Osteoblast (primary cell): ENCODE results near the gene PRSS27. TPM values are rescaled to one million over a fixed set of nuclear protein-coding genes. Genes with fewer than 3 reads are reported as not detected.

Experiments used
- DNase-seq: peaks from one replicate; pipeline ENCODE4 v3.0.0; 2011; ENCODE audit warnings: low spot score, mixed read lengths; ENCODE audit not compliant: insufficient read length; ENCODE audit errors: missing footprints
- H2AFZ ChIP-seq: 2 replicates; pipeline ENCODE4 v1.6.0; 2011; ENCODE audit warnings: mild to moderate bottlenecking, low read length
- H3K27ac ChIP-seq: 2 replicates; pipeline ENCODE4 v1.5.1; 2011; ENCODE audit warnings: mild to moderate bottlenecking, low read depth, low read length, moderate library complexity
- H3K27me3 ChIP-seq: 2 replicates; pipeline ENCODE4 v1.6.0; 2012; ENCODE audit warnings: mild to moderate bottlenecking, control low read depth, inconsistent platforms, low read length, moderate library complexity; ENCODE audit not compliant: insufficient read depth
- H3K36me3 ChIP-seq: 2 replicates; pipeline ENCODE4 v1.5.1; 2011; ENCODE audit warnings: mild to moderate bottlenecking, low read length, control low read depth, moderate library complexity; ENCODE audit not compliant: insufficient read depth
- H3K4me1 ChIP-seq: 2 replicates; pipeline ENCODE4 v1.5.1; 2011; ENCODE audit warnings: mild to moderate bottlenecking, low read length, control low read depth, moderate library complexity; ENCODE audit not compliant: insufficient read depth
- H3K4me2 ChIP-seq: 2 replicates; pipeline ENCODE4 v1.6.0; 2011; ENCODE audit warnings: mild to moderate bottlenecking, low read length; ENCODE audit not compliant: insufficient read depth
- H3K4me3 ChIP-seq: fragments of 200-600 bp; sonication (generic); 3 replicates; pipeline ENCODE4 v1.5.1; 2012; ENCODE audit warnings: mild to moderate bottlenecking, low read length, inconsistent platforms; ENCODE audit not compliant: insufficient read depth
- H3K79me2 ChIP-seq: 2 replicates; pipeline ENCODE4 v1.6.0; 2012; ENCODE audit warnings: mild to moderate bottlenecking, low read length, control low read depth, inconsistent platforms; ENCODE audit not compliant: insufficient read depth
- H3K9me3 ChIP-seq: 2 replicates; pipeline ENCODE4 v1.5.1; 2011; ENCODE audit warnings: low read depth, low read length, control low read depth
- H4K20me1 ChIP-seq: 2 replicates; pipeline ENCODE4 v1.6.0; 2012; ENCODE audit warnings: mild to moderate bottlenecking, low read length, control low read depth; ENCODE audit not compliant: insufficient read depth
- total RNA-seq: library from RNA; depleted of rRNA; stranded (reverse); fragments of >200 nt; gene quantifications from 2 replicates; pipeline ENCODE4 v1.2.3, GENCODE V29; 2012
- TF ChIP-seq, protein P1 (sequence below): IDR thresholded peaks from 2 replicates; pipeline ENCODE4 v1.5.1; 2011; ENCODE audit warnings: mild to moderate bottlenecking, low read depth, low read length, moderate library complexity; ENCODE audit errors: extremely low read depth

PRSS27 gene
- total RNA-seq, 1 donor: 2.5 TPM

DNA sequence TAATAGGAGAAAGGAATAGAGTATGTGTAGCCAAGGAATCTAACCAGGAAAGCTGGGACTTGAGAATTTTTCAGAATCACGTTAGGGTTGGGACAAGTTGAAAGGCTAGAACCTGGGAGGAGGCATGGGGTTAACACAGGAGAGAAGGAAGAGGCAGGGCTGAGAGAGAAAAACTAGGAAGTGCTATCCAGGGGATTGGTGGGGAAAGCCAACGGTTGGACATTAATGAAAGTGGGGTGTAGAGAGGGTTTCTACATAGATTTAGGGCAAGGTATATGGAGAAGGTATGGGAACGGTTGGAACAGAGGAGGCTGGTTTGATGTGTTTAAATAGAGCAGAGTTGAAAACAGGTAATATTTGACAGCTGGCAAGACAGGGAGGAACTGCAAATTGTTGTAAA is 35.1 kb upstream of the PRSS27 start:
- H3K4me2 ChIP-seq: peak overlapping the region; percentile 90
- no peak overlapping the region for H2AFZ ChIP-seq
- TF ChIP-seq, protein P1, sequence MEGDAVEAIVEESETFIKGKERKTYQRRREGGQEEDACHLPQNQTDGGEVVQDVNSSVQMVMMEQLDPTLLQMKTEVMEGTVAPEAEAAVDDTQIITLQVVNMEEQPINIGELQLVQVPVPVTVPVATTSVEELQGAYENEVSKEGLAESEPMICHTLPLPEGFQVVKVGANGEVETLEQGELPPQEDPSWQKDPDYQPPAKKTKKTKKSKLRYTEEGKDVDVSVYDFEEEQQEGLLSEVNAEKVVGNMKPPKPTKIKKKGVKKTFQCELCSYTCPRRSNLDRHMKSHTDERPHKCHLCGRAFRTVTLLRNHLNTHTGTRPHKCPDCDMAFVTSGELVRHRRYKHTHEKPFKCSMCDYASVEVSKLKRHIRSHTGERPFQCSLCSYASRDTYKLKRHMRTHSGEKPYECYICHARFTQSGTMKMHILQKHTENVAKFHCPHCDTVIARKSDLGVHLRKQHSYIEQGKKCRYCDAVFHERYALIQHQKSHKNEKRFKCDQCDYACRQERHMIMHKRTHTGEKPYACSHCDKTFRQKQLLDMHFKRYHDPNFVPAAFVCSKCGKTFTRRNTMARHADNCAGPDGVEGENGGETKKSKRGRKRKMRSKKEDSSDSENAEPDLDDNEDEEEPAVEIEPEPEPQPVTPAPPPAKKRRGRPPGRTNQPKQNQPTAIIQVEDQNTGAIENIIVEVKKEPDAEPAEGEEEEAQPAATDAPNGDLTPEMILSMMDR: no peak
- H3K79me2 ChIP-seq: peaks cover 81% of the 10 kb centered on the region
- peak overlapping the region; percentile 13 for H3K27ac ChIP-seq
- peaks cover 25% of the 10 kb centered on the region for H3K4me1 ChIP-seq
- H3K36me3 ChIP-seq: peaks cover 35% of the 10 kb centered on the region
- no peaks in the 10 kb centered on the region for H3K9me3 ChIP-seq
- no peaks in the 10 kb centered on the region for H3K27me3 ChIP-seq
- H3K4me3 ChIP-seq: peak overlapping the region; percentile 87
- H4K20me1 ChIP-seq: peaks cover 65% of the 10 kb centered on the region
- DNase-seq: peak; percentile 85

DNA sequence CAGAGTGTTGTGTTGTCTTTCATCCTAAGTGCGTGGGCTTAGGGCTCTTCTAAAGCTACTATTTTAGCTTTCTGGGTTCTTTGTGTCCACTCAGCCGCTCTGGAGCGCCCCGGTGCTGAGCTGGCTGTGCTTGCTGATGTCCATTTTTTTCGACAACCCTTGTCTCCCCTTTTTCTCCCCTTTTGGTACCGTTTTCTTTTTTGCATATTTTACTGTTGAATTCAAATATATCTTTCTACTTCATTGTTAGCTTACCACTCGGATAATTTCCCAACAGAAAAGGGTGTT is 33.7 kb upstream of the PRSS27 start:
- Histone ChIP-seq H3K9me3 (no peaks in the 10 kb centered on the region), H3K36me3 (peaks cover 20% of the 10 kb centered on the region), H3K27me3 (no peaks in the 10 kb centered on the region), H3K79me2 (peaks cover 66% of the 10 kb centered on the region), H3K27ac (peak overlapping the region; percentile 100), H3K4me3 (peak overlapping the region; percentile 87), H2AFZ (no peak overlapping the region), H3K4me2 (peak overlapping the region; percentile 90), H3K4me1 (peaks cover 25% of the 10 kb centered on the region), H4K20me1 (peaks cover 51% of the 10 kb centered on the region)
- DNase-seq: peak; percentile 92
- TF ChIP-seq, protein P1: no peak

DNA sequence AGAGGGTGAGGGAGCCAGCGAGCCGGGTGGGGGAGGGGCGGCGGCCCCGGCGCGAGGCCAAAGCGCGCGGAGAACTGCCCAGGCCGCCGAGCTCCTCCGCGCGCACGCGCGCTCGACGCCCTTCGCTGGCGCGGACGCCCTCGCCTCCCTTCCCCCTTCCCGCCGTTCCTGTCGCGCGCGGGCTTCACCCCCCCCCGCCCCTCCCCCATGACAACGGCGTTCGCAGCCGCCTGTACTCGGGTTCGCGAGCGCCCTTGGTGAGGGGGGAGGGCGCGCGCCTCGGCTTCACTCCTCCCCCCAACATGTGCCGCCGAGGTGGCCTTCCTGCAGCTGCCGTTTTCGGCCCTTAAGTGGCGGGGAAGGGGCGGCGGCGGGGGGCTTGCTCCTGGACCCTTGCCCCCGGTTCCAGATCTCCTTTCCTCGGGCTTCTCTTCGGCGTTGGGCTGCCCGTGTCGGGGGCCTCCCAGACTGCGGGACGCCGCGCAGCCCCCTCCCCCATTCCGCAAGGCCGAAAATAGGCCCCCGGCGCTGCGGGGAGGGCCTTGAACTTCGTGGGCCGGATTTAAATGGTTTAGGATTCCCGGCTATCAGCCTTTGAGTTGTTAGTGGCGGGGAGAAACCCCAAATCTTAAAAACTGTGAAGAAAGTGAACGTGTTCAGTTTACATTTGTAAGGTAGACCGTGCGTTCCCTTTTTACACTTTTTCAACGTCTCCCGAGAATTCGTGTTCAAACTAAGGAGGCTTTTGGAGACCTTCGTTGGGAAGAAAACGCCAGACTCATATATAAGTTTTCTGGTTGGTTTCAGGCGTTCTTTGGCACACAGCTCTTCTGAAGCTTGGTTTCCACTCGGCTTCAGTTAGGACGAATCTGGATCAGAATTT is 33.1 kb upstream of the PRSS27 start:
- Histone ChIP-seq H3K9me3 (no peaks in the 10 kb centered on the region), H3K79me2 (peaks cover 60% of the 10 kb centered on the region), H3K36me3 (peaks cover 14% of the 10 kb centered on the region), H2AFZ (no peak overlapping the region), H4K20me1 (peaks cover 50% of the 10 kb centered on the region), H3K27ac (peak overlapping the region; percentile 100), H3K27me3 (no peaks in the 10 kb centered on the region), H3K4me1 (peaks cover 25% of the 10 kb centered on the region), H3K4me2 (peak overlapping the region; percentile 97), H3K4me3 (peak overlapping the region; percentile 87)
- DNase-seq: peak; percentile 98
- TF ChIP-seq, protein P1: no peak

DNA sequence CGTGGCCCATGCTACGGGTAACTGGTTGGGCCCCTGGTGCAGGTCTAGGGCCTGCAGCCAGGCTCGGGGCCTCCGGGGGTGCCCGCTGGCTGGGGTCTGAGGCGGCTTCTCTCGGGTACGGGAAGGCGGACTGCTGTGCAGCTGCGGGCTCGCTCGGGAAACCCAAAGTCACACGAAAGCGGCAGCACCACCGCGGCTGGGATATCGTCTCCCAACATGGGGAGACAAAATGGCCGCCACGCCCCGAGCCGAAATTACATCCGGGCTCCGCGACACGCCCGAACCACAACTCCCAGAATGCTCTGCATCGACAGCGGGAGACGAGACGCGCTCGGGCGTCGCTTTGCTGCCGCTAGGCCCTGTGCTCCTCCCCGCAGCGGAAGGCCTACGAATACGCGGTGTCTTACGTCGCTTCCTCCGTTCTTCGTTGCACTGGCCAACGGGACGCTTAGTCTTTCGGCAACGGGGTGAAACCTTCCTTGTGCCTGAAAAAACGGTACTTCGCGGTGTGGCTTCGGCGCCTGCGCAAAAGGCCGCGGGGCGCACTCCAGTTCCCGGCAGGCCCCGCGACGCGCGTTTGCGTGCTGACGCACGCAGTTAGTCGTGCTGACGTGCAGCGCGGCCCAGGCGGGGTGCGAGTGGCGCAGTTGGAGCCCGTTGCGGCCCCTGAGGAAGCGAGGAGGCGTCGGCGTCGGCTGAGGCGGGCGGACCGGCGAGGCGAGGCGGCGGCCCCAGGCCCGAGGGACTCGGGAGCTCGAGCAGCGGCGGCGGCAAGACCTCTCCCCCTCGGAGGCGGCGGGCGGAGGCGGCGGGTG is 32.2 kb upstream of the PRSS27 start, which contains the start of gene SRRM2:
TSS of gene SRRM2 (plus strand) at position 604 of the 815 bp plus-strand sequence. CDS start 3,727 bp downstream, outside the sequence.
- Histone ChIP-seq H4K20me1 (peaks cover 42% of the 10 kb centered on the region), H3K27ac (peak within 1 kb of the TSS; percentile 100), H3K4me1 (peaks cover 25% of the 10 kb centered on the region), H3K79me2 (peaks cover 52% of the 10 kb centered on the region), H2AFZ (peak within 1 kb of the TSS; percentile 100), H3K4me3 (peak within 1 kb of the TSS; percentile 87), H3K4me2 (peak within 1 kb of the TSS; percentile 97), H3K27me3 (no peaks in the 10 kb centered on the region), H3K9me3 (no peaks in the 10 kb centered on the region), H3K36me3 (peaks cover 6% of the 10 kb centered on the region)
- TF ChIP-seq, protein P1: no peak
- DNase-seq: peak; percentile 100
